MCF 10A (cell line): ENCODE measurements around the gene ANKMY2. TPM values are rescaled to one million over a fixed set of nuclear protein-coding genes. Genes with fewer than 3 reads are reported as not detected.

Experiments used
- BruUV-seq: library from RNA; stranded (reverse); fragments of 400-500 nt; replicated peaks from 2 replicates; lab custom pipeline; 2021; lab: Mats Ljungman, UMichigan
- CTCF ChIA-PET: fragments of 300-600 bp; sonication (Branson Sonifier 250); formaldehyde crosslinking; extraction: SDS; loops from one replicate; lab custom pipeline; 2021; ENCODE audit warnings: antibody characterized with exemption, inconsistent platforms; lab: Yijun Ruan, JAX
- POLR2A ChIA-PET: fragments of 300-600, 350-650 bp; sonication (Branson Sonifier 250); formaldehyde crosslinking; extraction: SDS; loops from one replicate; lab custom pipeline; 2020; ENCODE audit warnings: antibody characterized with exemption, inconsistent platforms; lab: Yijun Ruan, JAX
- DNase-seq: peaks from one replicate; pipeline ENCODE4 v3.0.0-alpha.2; 2018; ENCODE audit not compliant: unreplicated experiment
- H3K27ac Mint-ChIP-seq: one replicate; pipeline ENCODE4 v1.8.0; 2022; ENCODE audit warnings: mild to moderate bottlenecking, low read depth, mixed read lengths; ENCODE audit not compliant: unreplicated experiment
- H3K27me3 Mint-ChIP-seq: one replicate; pipeline ENCODE4 v1.8.0; 2022; ENCODE audit warnings: mixed read lengths; ENCODE audit not compliant: insufficient read depth, unreplicated experiment
- H3K36me3 Mint-ChIP-seq: one replicate; pipeline ENCODE4 v1.8.0; 2022; ENCODE audit warnings: mild to moderate bottlenecking, moderate library complexity, mixed read lengths; ENCODE audit not compliant: insufficient read depth, unreplicated experiment
- H3K4me1 Mint-ChIP-seq: one replicate; pipeline ENCODE4 v1.8.0; 2022; ENCODE audit warnings: mixed read lengths; ENCODE audit not compliant: insufficient read depth, unreplicated experiment
- H3K4me3 Mint-ChIP-seq: one replicate; pipeline ENCODE4 v1.8.0; 2022; ENCODE audit warnings: mild to moderate bottlenecking, moderate library complexity, mixed read lengths; ENCODE audit not compliant: unreplicated experiment
- H3K9me3 Mint-ChIP-seq: one replicate; pipeline ENCODE4 v1.8.0; 2022; ENCODE audit warnings: mixed read lengths; ENCODE audit not compliant: unreplicated experiment
- intact Hi-C: fragments of 100-400 bp; cut with micrococcal nuclease; formaldehyde crosslinking; loops from 2 replicates; pipeline ENCODE4 v1.14.1; 2022
- total RNA-seq: library from RNA; stranded (reverse); gene quantifications from 2 replicates; pipeline ENCODE4 v1.2.3, GENCODE V29; 2022
- TF ChIP-seq, protein P1 (sequence below): fragments of 200-600 bp; IDR thresholded peaks from one replicate; pipeline ENCODE4 v1.8.0; 2022; ENCODE audit warnings: antibody characterized with exemption, mild to moderate bottlenecking; ENCODE audit not compliant: unreplicated experiment

The ANKMY2 gene
- total RNA-seq, 1 experiment from 2014 or later: 14.3 TPM

DNA sequence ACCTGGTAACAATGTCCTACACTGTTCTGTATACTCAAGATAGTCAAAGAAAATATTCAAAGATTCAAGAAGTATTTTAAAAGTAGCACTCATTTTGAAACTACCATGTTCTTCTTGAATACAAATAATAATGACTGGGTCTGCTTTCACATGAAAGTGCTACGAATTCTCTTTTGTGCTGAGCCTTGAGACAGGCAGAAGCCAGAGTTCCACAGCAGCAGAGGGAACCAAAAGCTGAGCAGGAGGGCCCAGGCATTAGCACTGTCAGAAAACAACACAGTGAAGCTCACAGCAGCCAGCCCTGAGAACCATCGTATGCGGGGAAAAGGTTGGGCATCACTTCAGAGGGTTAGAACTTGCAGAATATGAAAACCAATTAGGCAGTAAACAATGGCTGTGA, 38.9 kb downstream of the ANKMY2 start:
- peaks cover 48% of the 10 kb centered on the region for H3K36me3 Mint-ChIP-seq
- no peak overlapping the region for H3K27ac Mint-ChIP-seq
- intact Hi-C loops: no loop called here
- H3K4me1 Mint-ChIP-seq: no peaks in the 10 kb centered on the region
- H3K9me3 Mint-ChIP-seq: no peaks in the 10 kb centered on the region
- no peak overlapping the region for H3K4me3 Mint-ChIP-seq
- DNase-seq: no peak
- H3K27me3 Mint-ChIP-seq: no peaks in the 10 kb centered on the region
- BruUV-seq: no TSS peak
- POLR2A ChIA-PET: no interaction called here
- CTCF ChIA-PET: no interaction called here
- TF ChIP-seq, protein P1, sequence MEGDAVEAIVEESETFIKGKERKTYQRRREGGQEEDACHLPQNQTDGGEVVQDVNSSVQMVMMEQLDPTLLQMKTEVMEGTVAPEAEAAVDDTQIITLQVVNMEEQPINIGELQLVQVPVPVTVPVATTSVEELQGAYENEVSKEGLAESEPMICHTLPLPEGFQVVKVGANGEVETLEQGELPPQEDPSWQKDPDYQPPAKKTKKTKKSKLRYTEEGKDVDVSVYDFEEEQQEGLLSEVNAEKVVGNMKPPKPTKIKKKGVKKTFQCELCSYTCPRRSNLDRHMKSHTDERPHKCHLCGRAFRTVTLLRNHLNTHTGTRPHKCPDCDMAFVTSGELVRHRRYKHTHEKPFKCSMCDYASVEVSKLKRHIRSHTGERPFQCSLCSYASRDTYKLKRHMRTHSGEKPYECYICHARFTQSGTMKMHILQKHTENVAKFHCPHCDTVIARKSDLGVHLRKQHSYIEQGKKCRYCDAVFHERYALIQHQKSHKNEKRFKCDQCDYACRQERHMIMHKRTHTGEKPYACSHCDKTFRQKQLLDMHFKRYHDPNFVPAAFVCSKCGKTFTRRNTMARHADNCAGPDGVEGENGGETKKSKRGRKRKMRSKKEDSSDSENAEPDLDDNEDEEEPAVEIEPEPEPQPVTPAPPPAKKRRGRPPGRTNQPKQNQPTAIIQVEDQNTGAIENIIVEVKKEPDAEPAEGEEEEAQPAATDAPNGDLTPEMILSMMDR: no peak

DNA sequence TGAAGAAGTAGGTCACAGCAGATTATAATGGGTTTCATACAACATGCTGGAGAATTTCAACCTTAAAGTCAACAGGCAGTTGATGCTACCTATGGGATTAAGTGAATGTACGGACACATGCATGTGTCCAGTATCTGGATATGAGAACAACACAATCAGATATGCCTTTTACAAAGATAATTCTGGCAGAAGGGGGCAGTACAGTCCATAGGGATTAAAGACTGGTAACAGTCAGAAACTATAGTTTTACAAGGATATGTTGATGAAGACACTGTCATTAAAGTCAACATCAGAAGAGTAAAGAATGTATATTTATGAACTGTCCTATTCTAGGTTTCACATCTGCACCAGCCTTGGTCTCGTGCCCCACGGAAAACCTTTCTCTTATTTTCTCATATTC, 41.5 kb downstream of the ANKMY2 start:
- Mint-ChIP-seq H3K4me3 (no peak overlapping the region), H3K4me1 (no peaks in the 10 kb centered on the region), H3K36me3 (peaks cover 54% of the 10 kb centered on the region), H3K27me3 (no peaks in the 10 kb centered on the region), H3K27ac (no peak overlapping the region), H3K9me3 (no peaks in the 10 kb centered on the region)
- no TSS peak for BruUV-seq
- ChIA-PET CTCF (interaction anchor here (1.2 to 1.5 kb wide), 2 partner anchors 10 to 44 kb away, joined by 4 read pairs; no protein-coding TSS in a partner anchor), POLR2A (no interaction called here)
- DNase-seq: peak; percentile 41
- intact Hi-C loops: loop anchor here (5.0 kb wide), 1 partner anchor 83 kb away; no protein-coding TSS in a partner anchor
- TF ChIP-seq, protein P1: peak; percentile 20

DNA sequence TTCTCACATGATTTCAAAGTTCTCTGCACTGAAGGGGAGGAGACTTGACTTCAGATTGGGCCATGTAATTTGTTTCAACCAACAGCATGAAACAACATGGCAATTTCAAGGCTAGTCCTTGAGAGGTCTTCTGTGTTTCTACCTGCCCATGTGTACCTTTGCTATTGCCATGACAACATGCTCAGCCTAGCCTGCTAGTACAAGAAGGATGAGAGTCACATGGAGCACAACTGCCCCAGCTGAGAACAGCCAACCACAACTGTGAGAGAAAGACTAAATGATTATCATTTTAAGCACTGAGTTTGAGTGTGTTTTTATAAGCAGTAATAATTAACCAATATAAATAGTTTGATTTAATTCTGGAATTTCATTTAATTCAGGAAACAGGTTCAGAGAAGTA, 41.9 kb downstream of the ANKMY2 start:
- BruUV-seq: no TSS peak
- peaks cover 54% of the 10 kb centered on the region for H3K36me3 Mint-ChIP-seq
- TF ChIP-seq, protein P1: no peak
- H3K4me3 Mint-ChIP-seq: no peak overlapping the region
- H3K9me3 Mint-ChIP-seq: no peaks in the 10 kb centered on the region
- no peak for DNase-seq
- H3K4me1 Mint-ChIP-seq: no peaks in the 10 kb centered on the region
- intact Hi-C loops: loop anchor here (5.0 kb wide), 1 partner anchor 84 kb away; no protein-coding TSS in a partner anchor
- no peak overlapping the region for H3K27ac Mint-ChIP-seq
- ChIA-PET CTCF (interaction anchor here (1.2 to 1.5 kb wide), 2 partner anchors 9 to 44 kb away, joined by 4 read pairs; no protein-coding TSS in a partner anchor), POLR2A (no interaction called here)
- H3K27me3 Mint-ChIP-seq: no peaks in the 10 kb centered on the region

DNA sequence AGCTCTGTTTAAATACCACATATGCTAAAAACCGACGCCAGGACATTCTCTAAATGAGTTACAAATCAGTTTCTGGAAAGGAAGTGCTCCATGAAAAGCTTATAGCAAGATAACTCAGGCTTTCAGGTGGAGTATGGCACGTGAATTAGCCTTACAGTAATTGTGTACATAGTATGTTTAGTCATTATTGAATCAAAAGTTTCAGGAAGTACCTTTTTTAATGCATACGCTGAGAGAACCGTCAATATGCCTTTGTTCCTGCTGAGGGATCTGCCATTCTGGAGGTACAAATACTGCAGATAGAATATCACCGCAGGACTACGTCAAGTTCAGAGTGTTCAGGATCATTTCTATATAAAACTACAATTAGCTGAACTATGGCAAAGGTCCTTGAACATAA, 45.7 kb downstream of the ANKMY2 start:
- BruUV-seq: TSS peak; percentile 65
- Mint-ChIP-seq H3K27ac (no peak overlapping the region), H3K9me3 (no peaks in the 10 kb centered on the region), H3K27me3 (no peaks in the 10 kb centered on the region), H3K36me3 (peaks cover 49% of the 10 kb centered on the region), H3K4me1 (no peaks in the 10 kb centered on the region), H3K4me3 (no peak overlapping the region)
- ChIA-PET CTCF (interaction anchor here (0.7 kb wide), 1 partner anchor 1543 kb away, joined by 3 read pairs; no protein-coding TSS in a partner anchor), POLR2A (no interaction called here)
- intact Hi-C loops: loop anchor here (5.0 kb wide), 1 partner anchor 87 kb away; no protein-coding TSS in a partner anchor
- TF ChIP-seq, protein P1: no peak
- DNase-seq: no peak
